Lung (tissue), 12 donors: Measurements from ENCODE around the gene KCTD17. TPM values are rescaled to one million over a fixed set of nuclear protein-coding genes. Genes with fewer than 3 reads are reported as not detected.

Source experiments
- ATAC-seq: fragments of 200-7000 bp; cut with Tn5 transposase; one replicate; pipeline ENCODE4 v1.9.1; 2020; ENCODE audit warnings: moderate number of reproducible peaks; ENCODE audit not compliant: insufficient read depth, low FRiP score
- DNase-seq, 3 donors: peaks; one replicate each; pipeline ENCODE4 v3.0.0-alpha.2; 2013 to 2017
- H3K27ac ChIP-seq, 2 donors: one replicate each; pipeline ENCODE4 v1.5.1; 2013; ENCODE audit warnings: mild to moderate bottlenecking in 2 of 2, moderate library complexity in 2 of 2, control low read depth in 1 of 2, inconsistent platforms in 1 of 2, low read depth in 1 of 2, low read length in 1 of 2
- H3K27me3 ChIP-seq, 3 donors: one replicate each; pipeline ENCODE4 v1.5.1; 2013; ENCODE audit warnings: low read length in 2 of 3; ENCODE audit not compliant: control insufficient read depth in 3 of 3, insufficient read depth in 3 of 3
- H3K36me3 ChIP-seq, 4 donors: one replicate each; pipeline ENCODE4 v1.5.1; 2013; ENCODE audit warnings: low read length in 4 of 4, mild to moderate bottlenecking in 1 of 4, moderate library complexity in 1 of 4; ENCODE audit not compliant: control insufficient read depth in 4 of 4, insufficient read depth in 4 of 4
- H3K4me1 ChIP-seq, 5 donors: one replicate each; pipeline ENCODE4 v1.5.1; 2013; ENCODE audit warnings: low read length in 5 of 5, mild to moderate bottlenecking in 2 of 5, moderate library complexity in 1 of 5; ENCODE audit not compliant: control insufficient read depth in 5 of 5, insufficient read depth in 5 of 5
- H3K4me3 ChIP-seq: one replicate; pipeline ENCODE4 v1.5.1; 2013; ENCODE audit warnings: mild to moderate bottlenecking, control low read depth, moderate library complexity
- H3K9ac ChIP-seq, 2 donors: one replicate each; pipeline ENCODE4 v1.5.1; 2013; ENCODE audit warnings: low read length in 2 of 2, control low read depth in 1 of 2; ENCODE audit not compliant: insufficient read depth in 1 of 2
- H3K9me3 ChIP-seq, 4 donors: one replicate each; pipeline ENCODE4 v1.5.1; 2013; ENCODE audit warnings: low read length in 3 of 4, mild to moderate bottlenecking in 1 of 4, moderate library complexity in 1 of 4; ENCODE audit not compliant: control insufficient read depth in 4 of 4, insufficient read depth in 3 of 4
- CTCF ChIP-seq: IDR thresholded peaks from 2 replicates; pipeline ENCODE4 v1.5.1; 2012; ENCODE audit warnings: mild to moderate bottlenecking; ENCODE audit errors: control extremely low read depth, extremely low read depth
- WGBS, 2 donors: extraction: QIAGEN DNeasy Blood & Tissue Kit; methylation state at CpG; one replicate each; pipeline ENCODE4 v1.1.7; 2013; 5-methylcytosine and 5-hydroxymethylcytosine counted together
- polyA plus RNA-seq, 2 donors: library from polyadenylated mRNA; stranded (reverse); fragments of 200-250 nt; gene quantifications; one replicate each; pipeline ENCODE4 v1.2.1, GENCODE V29; 2013
- total RNA-seq, 2 donors: library from RNA; depleted of rRNA in 1 of 2; stranded (reverse); fragments of >200 nt in 1 of 2; gene quantifications; one replicate each; pipeline ENCODE4 v1.2.1, GENCODE V29; 2014 to 2021
- donor health status: control.
- donor health status: control.
- donor health status: Bipolar disorder and iron deficiency.
- donor health status: healthy.
- donor health status: DM: yes; HTN: yes; CAD: no.

Gene KCTD17
- total and polyA plus RNA-seq, 4 donors = 9.7 to 26.0 (median 18.3) TPM

GRCh38 chr22:37079668-37080171 lies 28.2 kb downstream of the KCTD17 start:
- Histone ChIP-seq H3K27ac (no peak overlapping the region), H3K4me1 (no peaks in the 10 kb centered on the region), H3K36me3 (no peaks in the 10 kb centered on the region), H3K27me3 (peaks cover 0 to 8% (median 0%) of the 10 kb centered on the region in 3 donors), H3K4me3 (no peak overlapping the region), H3K9ac (no peak overlapping the region), H3K9me3 (peaks cover 0 to 3% (median 0%) of the 10 kb centered on the region in 4 donors)
- TF ChIP-seq CTCF = no peak
- ATAC-seq = peak; percentile 58
- 47 to 60% methylated on average over 15 of the region's 15 CpGs for WGBS, 2 donors
- no peak for DNase-seq

GRCh38 chr22:37080438-37080837 lies 28.9 kb downstream of the KCTD17 start:
- Histone ChIP-seq H3K9ac (no peak overlapping the region), H3K4me1 (no peaks in the 10 kb centered on the region), H3K4me3 (no peak overlapping the region), H3K27ac (no peak overlapping the region), H3K9me3 (peaks cover 0 to 3% (median 0%) of the 10 kb centered on the region in 4 donors), H3K27me3 (peaks cover 0 to 4% (median 0%) of the 10 kb centered on the region in 3 donors), H3K36me3 (no peaks in the 10 kb centered on the region)
- no peak for TF ChIP-seq CTCF
- no peak for DNase-seq
- ATAC-seq = no peak
- WGBS, 2 donors = 93 to 94% methylated on average over 6 of the region's 6 CpGs

GRCh38 chr22:37080838-37081237 lies 29.3 kb downstream of the KCTD17 start:
- Histone ChIP-seq H3K4me3 (no peak overlapping the region), H3K9ac (no peak overlapping the region), H3K4me1 (no peaks in the 10 kb centered on the region), H3K27ac (no peak overlapping the region), H3K36me3 (no peaks in the 10 kb centered on the region), H3K27me3 (peaks cover 0 to 4% (median 0%) of the 10 kb centered on the region in 3 donors), H3K9me3 (peaks cover 0 to 3% (median 0%) of the 10 kb centered on the region in 4 donors)
- ATAC-seq = no peak
- no peak for TF ChIP-seq CTCF
- no peak for DNase-seq
- 94 to 97% methylated on average over 12 of the region's 12 CpGs for WGBS, 2 donors
